Endodermal cell (in vitro differentiated cells): Measurements from ENCODE around the gene NBEAL2. TPM values are rescaled to one million over a fixed set of nuclear protein-coding genes. Genes with fewer than 3 reads are reported as not detected.

ENCODE experiments used
- DNase-seq: peaks from one replicate; pipeline ENCODE4 v3.0.0-alpha.2; 2017
- H3K27ac ChIP-seq: 2 replicates; pipeline ENCODE4 v1.5.1; 2013; ENCODE audit warnings: mild to moderate bottlenecking, low read depth, low read length, moderate library complexity
- H3K27me3 ChIP-seq: 2 replicates; pipeline ENCODE4 v1.6.1; 2013; ENCODE audit warnings: mild to moderate bottlenecking, low read length, moderate library complexity; ENCODE audit not compliant: insufficient read depth, control insufficient read depth, poor library complexity, severe bottlenecking
- H3K36me3 ChIP-seq: 2 replicates; pipeline ENCODE4 v1.7.0; 2013; ENCODE audit warnings: mild to moderate bottlenecking, low read length, moderate library complexity; ENCODE audit not compliant: control insufficient read depth, insufficient read depth
- H3K4me1 ChIP-seq: one replicate; pipeline ENCODE4 v1.7.0; 2013; ENCODE audit warnings: low read length; ENCODE audit not compliant: control insufficient read depth, insufficient read depth
- H3K4me3 ChIP-seq: 2 replicates; pipeline ENCODE4 v1.5.1; 2013; ENCODE audit warnings: mild to moderate bottlenecking, low read length, moderate library complexity
- H3K9ac ChIP-seq: 2 replicates; pipeline ENCODE4 v1.6.1; 2013; ENCODE audit warnings: mild to moderate bottlenecking, low read length, moderate library complexity; ENCODE audit not compliant: poor library complexity, severe bottlenecking; ENCODE audit errors: extremely low read depth
- H3K9me3 ChIP-seq: 2 replicates; pipeline ENCODE4 v1.6.1; 2013; ENCODE audit warnings: mild to moderate bottlenecking, low read length, moderate library complexity; ENCODE audit not compliant: control insufficient read depth
- H3K27ac Mint-ChIP-seq: 2 replicates; pipeline ENCODE4 v1.8.0; 2020; ENCODE audit warnings: mixed read lengths
- H3K27me3 Mint-ChIP-seq: 2 replicates; pipeline ENCODE4 v1.8.0; 2021; ENCODE audit warnings: mild to moderate bottlenecking, mixed read lengths; ENCODE audit not compliant: insufficient read depth
- H3K36me3 Mint-ChIP-seq: 2 replicates; pipeline ENCODE4 v1.8.0; 2020; ENCODE audit warnings: low read depth, mixed read lengths
- H3K4me1 Mint-ChIP-seq: 2 replicates; pipeline ENCODE4 v1.8.0; 2020; ENCODE audit warnings: mixed read lengths
- H3K4me3 Mint-ChIP-seq: 2 replicates; pipeline ENCODE4 v1.8.0; 2020; ENCODE audit warnings: mild to moderate bottlenecking, moderate library complexity, mixed read lengths
- H3K9me3 Mint-ChIP-seq: 2 replicates; pipeline ENCODE4 v1.8.0; 2020; ENCODE audit warnings: mild to moderate bottlenecking, mixed read lengths
- CTCF ChIP-seq: fragments of 200-600 bp; sonication (generic); conservative IDR thresholded peaks from 2 replicates; pipeline ENCODE4 v1.5.0; 2021; ENCODE audit warnings: antibody characterized with exemption, mild to moderate bottlenecking
- WGBS, 2 experiments: methylation state at CpG; one replicate each; pipeline versions ENCODE4 v1.1.5 to v1.1.7; 2013; ENCODE audit warnings: missing lambda C conversion rate in 2 of 2, mixed read lengths in 1 of 2; ENCODE audit not compliant: insufficient coverage in 1 of 2, insufficient read length in 1 of 2; 5-methylcytosine and 5-hydroxymethylcytosine counted together
- total RNA-seq, 2 donors: library from RNA; stranded (reverse); fragmentation: NEBNext Ultra II Directional in 1 of 2; extraction: Animal tissue kit (Norgen Biotek cat#: 25700) in 1 of 2; gene quantifications; 2 replicates in 1 of 2; 3 replicates in 1 of 2; pipeline ENCODE4 v1.2.1, GENCODE V29; 2021

Gene NBEAL2
- total RNA-seq, 2 donors from 2014 or later = 59.2 to 64.0 TPM

GRCh38 chr3:46958467-46959160, 20.9 kb upstream of the NBEAL2 start:
- H3K27ac Mint-ChIP-seq = peak overlapping the region; percentile 82

GRCh38 chr3:46959161-46959511, 20.3 kb upstream of the NBEAL2 start:
- Histone ChIP-seq H3K27me3 (no peaks in the 10 kb centered on the region), H3K27ac (no peak overlapping the region), H3K36me3 (peaks cover 10% of the 10 kb centered on the region), H3K9me3 (peaks cover 7% of the 10 kb centered on the region), H3K4me1 (peaks cover 30% of the 10 kb centered on the region), H3K9ac (no peak overlapping the region), H3K4me3 (no peak overlapping the region)
- TF ChIP-seq CTCF = no peak
- Mint-ChIP-seq H3K4me1 (peaks cover 67% of the 10 kb centered on the region), H3K27me3 (no peaks in the 10 kb centered on the region), H3K36me3 (peaks cover 16% of the 10 kb centered on the region), H3K27ac (no peak overlapping the region), H3K4me3 (no peak overlapping the region), H3K9me3 (peaks cover 9% of the 10 kb centered on the region)
- DNase-seq = no peak
- 94 to 96% methylated on average over 4 to 6 of the region's 6 CpGs for WGBS, 2 experiments

More at GRCh38 chr3:46958467-46959160, 20.9 kb upstream of the NBEAL2 start:
- DNase-seq = no peak
- Mint-ChIP-seq H3K9me3 (peaks cover 9% of the 10 kb centered on the region), H3K27me3 (no peaks in the 10 kb centered on the region), H3K36me3 (peaks cover 16% of the 10 kb centered on the region), H3K4me3 (no peak overlapping the region), H3K4me1 (peaks cover 72% of the 10 kb centered on the region)
- H3K4me1 ChIP-seq = peaks cover 35% of the 10 kb centered on the region
- H3K27ac ChIP-seq = no peak overlapping the region
- H3K9me3 ChIP-seq = peaks cover 7% of the 10 kb centered on the region
- no peak for TF ChIP-seq CTCF
- H3K9ac ChIP-seq = no peak overlapping the region
- no peak overlapping the region for H3K4me3 ChIP-seq
- WGBS, 2 experiments = 85 to 97% methylated on average over 9 of the region's 9 CpGs
- no peaks in the 10 kb centered on the region for H3K27me3 ChIP-seq
- peaks cover 10% of the 10 kb centered on the region for H3K36me3 ChIP-seq

- Histone ChIP-seq H3K9ac (no peak overlapping the region), H3K27me3 (no peaks in the 10 kb centered on the region), H3K4me3 (no peak overlapping the region), H3K4me1 (peaks cover 29% of the 10 kb centered on the region), H3K36me3 (peaks cover 13% of the 10 kb centered on the region), H3K27ac (peak overlapping the region; percentile 6), H3K9me3 (peaks cover 7% of the 10 kb centered on the region)
- peak overlapping the region; percentile 41 for H3K27ac Mint-ChIP-seq
- peaks cover 11% of the 10 kb centered on the region for H3K9me3 Mint-ChIP-seq
- H3K27me3 Mint-ChIP-seq = no peaks in the 10 kb centered on the region
- peaks cover 63% of the 10 kb centered on the region for H3K4me1 Mint-ChIP-seq
- TF ChIP-seq CTCF = no peak
- peaks cover 21% of the 10 kb centered on the region for H3K36me3 Mint-ChIP-seq
- H3K4me3 Mint-ChIP-seq = peak overlapping the region; percentile 5
- DNase-seq = no peak
- WGBS, 2 experiments = 89 to 90% methylated on average over 2 to 4 of the region's 4 CpGs
These were observed 19.3 kb upstream of the NBEAL2 start for GRCh38 chr3:46960081-46960701.
